IPS-11a (cell line): ENCODE results near the gene RBFOX1.

Experiments used
- H3K4me3 ChIP-seq: one replicate; pipeline ENCODE4 v1.5.1; 2013; ENCODE audit warnings: low read depth, low read length, control low read depth

RBFOX1 gene

DNA sequence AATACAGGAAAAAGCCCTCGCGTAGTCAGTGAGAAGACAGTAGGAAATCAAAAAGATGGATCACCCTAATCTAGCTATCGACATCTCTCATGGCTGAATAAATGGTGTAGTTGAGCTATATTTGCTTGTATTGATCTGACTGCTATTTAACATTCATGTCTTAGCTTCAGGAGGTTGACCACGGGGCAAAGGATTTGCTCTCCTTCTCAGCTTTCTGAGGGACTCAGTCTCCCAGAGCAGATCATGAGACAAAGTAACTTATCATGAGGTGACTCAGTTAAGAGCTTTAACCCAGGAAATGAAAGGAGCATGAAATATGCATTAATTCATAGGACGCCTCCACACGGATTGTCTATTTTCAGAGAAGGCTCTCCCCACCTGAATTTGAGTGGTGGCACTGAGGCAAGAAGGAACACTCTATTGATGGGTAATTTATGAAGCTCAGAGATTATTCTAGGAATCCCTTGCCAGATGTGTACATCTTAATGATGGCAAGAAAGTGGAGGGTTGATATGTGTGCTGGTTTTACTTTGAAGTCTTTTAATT, 608 bp downstream of the RBFOX1 start:
- no peak overlapping the region for H3K4me3 ChIP-seq

DNA sequence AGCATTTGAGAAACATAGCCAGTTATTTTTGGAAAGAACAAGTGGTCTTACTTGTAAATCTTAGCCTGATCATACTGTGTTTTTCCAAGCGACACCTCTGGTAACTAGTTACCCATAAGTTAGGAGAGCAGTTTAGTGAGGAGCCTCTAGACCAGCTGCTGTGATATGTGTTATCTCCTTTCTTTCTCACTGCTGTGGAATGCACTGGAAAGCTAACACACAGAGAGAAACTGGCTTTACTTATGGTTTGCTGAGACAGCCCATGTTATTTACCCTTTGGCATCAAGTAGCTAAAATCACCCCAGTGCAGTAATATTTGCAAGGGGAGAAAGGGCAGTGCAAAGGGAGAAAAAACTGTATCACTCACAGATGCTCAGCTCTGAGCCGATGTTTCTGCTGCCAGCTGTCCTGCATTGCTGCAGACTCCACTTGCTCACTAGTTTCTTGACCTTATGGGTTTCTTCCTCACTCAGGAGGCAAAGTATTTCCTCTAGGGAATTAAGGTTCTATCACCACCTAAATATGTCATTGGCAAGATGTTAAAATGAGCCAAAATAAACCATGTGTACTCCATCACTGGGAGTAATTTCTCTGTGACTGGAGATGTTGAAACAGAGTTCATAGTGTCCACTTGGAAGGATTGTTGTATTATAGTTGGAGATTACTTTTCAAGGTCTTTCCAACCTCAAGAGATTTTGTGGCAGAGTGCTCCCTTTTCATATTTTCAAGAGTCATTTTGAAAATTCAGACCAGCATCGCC, 2.3 kb downstream of the RBFOX1 start:
- no peak overlapping the region for H3K4me3 ChIP-seq

DNA sequence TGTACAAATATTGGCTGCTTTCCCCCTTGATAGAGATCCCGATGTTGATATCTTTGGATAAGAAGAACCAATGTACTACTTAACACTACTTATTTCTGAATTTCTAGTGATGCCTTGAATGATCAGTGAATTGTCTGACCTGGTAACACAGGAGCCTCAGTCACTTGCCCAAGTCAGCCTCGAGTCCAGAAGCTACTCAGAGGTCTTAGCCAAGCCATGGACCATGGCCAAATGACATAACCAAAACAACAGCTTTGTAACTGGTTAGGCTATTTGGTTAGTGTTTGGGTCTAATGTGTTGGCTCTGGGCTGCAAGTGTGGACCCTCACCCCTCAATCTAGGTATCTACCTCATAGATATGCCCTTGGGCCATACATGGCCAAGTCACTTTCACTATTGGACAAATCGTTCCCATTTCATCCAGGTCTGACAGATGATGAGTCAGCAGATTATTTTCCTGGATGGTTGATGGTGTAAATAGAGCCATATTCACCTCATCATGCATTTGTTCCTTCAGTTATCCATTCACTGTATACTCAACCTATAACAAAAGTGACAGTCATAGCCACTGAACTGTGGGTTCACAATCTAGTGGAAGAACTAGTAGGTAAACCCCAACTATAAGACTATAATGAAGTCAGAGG, 3.5 kb downstream of the RBFOX1 start:
- no peak overlapping the region for H3K4me3 ChIP-seq

DNA sequence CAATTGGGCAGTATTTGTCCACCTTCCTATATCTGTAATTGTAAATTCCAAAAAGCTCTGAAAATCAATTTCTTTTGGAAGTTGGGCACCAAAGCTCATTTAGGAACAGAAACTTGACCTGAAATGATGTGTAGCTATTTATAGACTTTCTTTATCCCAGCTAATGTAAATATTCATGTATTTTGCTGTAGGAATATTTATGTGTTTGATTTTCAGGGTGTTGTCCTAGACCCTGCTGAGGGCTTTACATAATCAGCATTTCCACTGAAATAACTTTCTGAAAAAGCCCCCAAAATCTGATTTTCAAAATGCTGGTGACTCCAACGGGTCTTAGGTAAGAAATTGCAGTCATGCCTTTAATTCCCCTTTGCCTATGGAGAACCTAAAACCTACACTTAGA, 4.1 kb downstream of the RBFOX1 start:
- H3K4me3 ChIP-seq = no peak overlapping the region

DNA sequence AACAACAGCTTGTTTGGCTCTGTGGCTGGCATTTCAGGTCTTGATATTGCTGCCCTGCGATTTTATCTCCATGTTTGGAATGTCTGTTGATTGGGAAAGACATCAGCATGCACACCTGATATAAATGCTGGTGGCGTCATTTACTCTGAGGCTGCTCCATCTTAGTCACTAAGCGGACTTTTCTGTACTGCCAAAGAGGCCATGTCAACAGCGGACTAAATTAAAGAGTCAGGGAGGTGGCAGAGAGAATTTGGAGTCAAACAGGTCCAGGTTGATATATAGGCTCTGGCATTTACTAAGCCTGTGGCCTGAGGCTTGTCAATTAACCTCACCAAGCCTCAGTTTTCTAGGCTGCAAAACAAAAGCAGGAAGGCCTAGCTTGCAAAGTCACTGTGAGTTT, 6.2 kb downstream of the RBFOX1 start:
- no peak overlapping the region for H3K4me3 ChIP-seq

DNA sequence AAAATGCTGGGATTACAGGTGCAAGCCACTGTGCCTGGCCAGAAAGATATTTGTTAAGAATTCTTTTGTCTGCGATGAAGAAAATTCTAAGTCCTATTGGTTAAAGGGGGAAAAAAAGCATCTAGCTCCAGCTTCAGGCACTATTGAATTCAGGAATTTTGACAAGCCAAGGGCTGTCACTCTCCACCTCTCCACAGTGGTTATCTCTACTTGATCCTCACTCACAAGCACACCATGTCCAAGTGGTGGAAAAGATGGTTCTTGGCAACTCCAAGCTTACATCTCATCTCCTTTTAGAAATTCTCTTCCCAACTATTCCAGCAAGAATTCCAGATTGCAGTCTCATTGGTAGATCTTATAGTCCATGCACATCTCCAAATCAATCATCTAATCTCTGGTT, 7.1 kb downstream of the RBFOX1 start:
- H3K4me3 ChIP-seq = no peak overlapping the region

DNA sequence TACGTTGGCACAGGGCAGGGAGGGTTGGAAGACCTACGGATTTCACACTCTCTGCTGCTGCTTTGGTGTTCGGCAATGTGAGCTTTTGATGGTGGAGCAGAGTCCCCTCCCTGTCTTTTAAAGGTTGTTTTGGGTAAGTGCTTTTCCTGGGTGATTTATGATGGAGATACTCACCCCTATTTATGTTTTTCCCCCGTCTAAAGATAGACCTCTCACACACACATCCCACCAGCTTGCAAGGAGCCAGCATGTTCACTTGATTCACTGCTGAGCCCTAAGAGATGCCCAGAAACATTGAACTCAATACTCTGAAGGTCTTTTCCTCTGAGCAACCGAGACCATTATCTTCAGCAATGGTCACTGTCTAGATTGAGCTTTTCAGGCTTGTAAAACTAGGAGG, 8.3 kb downstream of the RBFOX1 start:
- no peak overlapping the region for H3K4me3 ChIP-seq

DNA sequence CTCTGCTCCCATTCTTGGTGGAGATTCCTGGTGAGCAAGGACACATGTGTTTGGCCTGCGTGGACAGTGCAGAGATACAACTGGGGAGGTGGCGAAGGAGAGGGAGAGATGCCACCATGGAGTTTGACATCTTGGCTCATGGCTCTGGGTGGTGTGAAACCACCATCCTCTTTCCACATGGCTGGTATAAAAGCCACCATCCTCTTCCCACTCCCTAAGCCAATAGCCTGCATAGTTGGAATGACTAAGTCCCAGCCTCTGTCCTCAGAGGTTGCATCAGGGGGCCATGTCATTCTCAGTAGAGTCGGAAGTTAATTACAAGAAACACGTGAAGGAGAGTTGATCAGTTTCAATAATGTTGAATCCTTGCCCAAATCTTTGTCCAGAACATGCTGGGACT, 10.0 kb downstream of the RBFOX1 start:
- no peak overlapping the region for H3K4me3 ChIP-seq

DNA sequence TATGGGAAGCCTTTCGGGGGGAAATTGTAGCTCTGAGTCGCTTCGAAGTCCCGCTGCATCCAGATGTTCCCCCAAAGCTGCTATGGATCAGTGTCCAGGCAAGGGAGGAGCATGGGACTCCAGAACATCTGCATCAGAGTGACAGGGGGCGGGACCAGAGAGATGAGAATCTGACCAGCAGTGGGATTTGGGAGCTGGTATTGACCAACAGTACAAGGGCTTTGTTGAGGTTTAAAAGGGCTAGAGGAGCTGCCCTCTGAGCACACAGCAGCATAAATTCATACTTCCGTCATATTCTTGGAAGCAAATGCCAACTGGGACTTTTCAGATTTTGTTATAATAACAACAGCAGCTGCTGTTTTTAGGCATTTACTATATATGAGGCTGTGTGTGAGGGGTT, 10.6 kb downstream of the RBFOX1 start:
- H3K4me3 ChIP-seq = no peak overlapping the region

DNA sequence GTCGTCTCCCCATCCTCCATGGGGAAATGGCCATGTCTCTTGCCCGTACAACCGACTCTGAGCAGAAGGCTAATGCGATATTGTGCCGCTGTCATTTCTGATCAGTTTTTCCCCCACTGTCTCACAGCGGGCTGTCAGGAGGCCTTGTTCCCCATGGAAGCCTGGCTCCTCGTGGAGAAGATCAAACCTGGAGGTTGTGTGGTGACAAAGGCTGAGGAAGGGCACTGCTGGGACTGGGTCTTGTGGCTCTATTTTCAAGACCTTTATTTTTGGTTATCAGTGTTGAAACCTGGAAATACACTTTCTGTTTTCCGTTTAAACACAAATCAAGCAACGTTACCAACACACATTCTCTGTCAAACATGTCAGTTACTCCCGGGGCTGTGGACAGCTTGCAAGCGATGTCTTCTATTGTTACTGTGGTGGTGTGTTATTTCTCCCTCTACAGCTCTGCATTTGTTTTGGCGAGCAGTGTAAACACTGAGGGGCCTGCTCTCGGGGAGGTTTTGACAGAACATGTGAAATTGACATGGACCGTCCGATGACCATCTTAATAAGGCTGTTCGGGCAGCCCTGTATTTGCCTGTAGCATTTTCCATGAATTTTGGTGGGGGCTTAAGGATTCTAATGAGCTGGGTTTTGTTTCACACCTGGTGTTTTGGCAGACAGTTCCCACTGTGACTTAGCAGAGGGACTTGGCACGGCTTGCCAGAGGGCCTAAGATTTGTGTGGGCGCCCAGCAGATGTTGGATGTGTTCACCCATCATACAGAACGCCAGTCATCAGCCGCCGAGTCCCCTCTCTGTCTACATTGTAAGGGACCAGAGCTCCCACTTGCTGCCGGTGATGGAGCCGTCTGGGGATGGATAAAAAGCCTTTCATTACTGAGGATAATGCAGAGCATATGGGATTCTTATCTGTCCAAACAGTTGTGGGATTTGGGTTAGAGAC, 12.5 kb downstream of the RBFOX1 start:
- H3K4me3 ChIP-seq = no peak overlapping the region

DNA sequence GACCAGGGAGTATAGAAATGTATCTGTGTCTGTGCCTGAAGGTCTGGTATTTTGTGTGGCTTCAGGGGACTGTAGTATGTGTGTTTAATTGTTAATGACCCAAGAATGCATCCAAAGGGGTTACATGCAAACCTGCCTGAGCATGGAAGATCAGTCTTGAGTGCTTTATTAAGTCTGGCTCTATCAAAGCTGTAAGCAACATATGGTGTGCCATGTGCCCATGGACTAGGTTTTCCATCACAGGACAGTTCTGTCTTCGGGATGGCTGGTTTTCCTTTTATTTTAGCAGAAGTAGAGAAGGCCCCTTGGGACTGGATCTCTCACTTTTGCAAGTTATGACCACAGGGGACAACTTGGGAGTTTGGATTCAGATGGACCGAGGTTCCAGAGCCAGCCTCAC, 18.2 kb downstream of the RBFOX1 start:
- H3K4me3 ChIP-seq = no peak overlapping the region

DNA sequence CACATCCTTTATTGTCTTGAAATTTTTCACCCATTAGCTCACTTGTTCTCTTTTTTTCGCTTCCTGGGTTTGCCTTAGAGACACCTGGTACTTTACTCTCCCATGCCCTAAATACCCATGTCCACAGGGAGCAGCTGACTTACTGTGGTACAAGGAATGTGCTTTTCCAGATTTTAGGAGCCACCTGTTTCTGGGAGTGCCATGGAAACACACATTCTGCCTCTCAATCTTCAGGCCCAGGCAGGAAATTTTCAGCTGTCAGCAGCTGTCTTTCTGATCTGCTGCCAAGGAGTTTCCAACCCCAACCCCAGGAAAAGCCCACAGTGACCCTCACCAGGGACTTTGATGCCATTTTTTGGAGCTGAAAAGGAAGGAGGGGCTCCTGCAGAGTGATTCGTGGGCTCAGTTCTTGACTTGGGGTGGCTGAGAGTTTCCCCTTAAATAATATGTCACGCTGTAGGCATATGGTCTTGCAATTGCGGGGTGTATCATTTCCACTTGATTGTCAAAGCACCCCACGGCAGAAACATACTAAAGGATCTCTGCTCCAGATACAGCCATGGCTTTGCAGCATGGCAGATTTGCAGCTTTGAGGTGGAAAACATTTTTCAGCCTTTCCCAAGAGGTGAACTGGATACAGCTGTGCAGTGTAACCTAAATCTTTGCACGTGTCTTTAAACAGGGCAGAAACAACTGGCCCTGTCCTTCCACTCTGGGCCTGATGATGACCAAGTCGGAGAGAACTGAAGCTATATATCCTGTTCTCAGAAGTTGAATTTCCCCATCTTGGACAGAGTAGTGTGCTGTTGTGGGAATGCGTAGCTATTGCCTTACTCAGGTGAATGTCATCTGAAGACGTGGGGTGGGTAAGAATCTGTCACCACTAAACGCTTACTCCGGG, 19.2 kb downstream of the RBFOX1 start:
- H3K4me3 ChIP-seq = no peak overlapping the region

DNA sequence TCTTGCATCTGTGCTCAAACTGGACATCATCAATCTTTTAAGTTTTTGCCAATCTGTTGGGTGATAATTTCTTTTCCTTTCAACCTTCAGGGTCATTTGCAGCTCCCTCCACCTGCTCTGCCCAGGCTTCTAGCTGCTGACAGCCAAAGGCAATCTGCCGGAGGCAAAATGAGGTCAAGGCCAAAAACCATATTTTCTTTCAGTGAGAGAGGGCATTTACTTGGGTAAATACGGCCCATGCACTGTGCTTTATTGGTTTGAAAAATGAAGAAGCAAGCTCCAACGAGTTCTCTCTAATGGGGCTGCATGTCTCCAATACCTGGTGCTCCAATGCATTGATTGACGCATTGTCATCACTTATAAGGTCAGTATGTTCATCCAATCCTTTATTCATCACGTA, 23.1 kb downstream of the RBFOX1 start:
- no peak overlapping the region for H3K4me3 ChIP-seq

DNA sequence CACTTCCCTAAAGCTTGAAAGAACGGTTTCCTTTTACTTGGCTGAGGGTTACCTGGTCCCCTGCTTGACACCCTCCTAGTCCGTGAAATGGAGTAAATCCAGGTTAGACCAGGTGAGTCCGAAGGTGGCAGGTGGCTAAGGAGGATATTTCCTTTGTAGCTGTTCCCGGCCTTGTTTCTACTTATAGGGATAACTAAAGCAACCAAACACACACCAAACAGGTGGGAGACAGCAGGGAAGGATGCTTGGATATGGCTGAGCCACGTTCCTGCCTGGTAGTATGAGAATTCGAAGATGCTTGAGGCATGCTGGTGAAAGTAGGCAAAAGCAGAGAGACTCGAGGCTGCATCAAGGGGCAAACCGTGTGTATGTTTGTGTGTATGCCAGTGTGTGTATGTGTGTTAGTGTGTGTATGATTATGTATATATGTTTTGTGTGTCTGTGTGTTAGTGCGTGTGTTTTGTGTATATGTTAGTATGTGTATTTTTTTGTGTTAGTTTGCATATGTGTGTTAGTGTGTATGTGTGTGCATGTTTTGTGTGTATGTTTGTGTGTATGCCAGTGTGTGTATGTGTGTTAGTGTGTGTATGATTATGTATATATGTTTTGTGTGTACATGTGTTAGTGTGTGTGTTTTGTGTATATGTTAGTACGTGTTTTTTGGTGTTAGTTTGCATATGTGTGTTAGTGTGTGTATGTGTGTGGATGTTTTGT, 28.9 kb downstream of the RBFOX1 start:
- H3K4me3 ChIP-seq = no peak overlapping the region

DNA sequence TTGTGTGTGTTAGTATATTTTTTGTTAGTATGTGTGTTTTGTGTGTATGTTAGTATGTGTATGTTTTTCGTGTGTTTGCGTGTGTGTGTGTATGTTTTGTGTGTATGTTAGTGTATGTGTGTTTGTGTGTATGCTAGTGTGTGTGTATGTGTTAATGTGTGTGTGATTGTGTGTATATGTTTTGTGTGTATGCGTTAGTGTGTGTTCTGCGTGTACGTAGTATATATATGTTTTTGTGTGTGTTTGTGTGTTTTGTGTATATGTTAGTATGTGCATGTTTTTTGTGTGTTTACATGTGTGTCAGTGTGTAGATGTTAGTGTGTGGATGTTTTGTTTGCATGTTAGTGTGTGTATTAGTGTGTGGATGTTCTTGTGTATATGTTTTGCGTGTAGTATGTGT, 29.6 kb downstream of the RBFOX1 start:
- H3K4me3 ChIP-seq = no peak overlapping the region

DNA sequence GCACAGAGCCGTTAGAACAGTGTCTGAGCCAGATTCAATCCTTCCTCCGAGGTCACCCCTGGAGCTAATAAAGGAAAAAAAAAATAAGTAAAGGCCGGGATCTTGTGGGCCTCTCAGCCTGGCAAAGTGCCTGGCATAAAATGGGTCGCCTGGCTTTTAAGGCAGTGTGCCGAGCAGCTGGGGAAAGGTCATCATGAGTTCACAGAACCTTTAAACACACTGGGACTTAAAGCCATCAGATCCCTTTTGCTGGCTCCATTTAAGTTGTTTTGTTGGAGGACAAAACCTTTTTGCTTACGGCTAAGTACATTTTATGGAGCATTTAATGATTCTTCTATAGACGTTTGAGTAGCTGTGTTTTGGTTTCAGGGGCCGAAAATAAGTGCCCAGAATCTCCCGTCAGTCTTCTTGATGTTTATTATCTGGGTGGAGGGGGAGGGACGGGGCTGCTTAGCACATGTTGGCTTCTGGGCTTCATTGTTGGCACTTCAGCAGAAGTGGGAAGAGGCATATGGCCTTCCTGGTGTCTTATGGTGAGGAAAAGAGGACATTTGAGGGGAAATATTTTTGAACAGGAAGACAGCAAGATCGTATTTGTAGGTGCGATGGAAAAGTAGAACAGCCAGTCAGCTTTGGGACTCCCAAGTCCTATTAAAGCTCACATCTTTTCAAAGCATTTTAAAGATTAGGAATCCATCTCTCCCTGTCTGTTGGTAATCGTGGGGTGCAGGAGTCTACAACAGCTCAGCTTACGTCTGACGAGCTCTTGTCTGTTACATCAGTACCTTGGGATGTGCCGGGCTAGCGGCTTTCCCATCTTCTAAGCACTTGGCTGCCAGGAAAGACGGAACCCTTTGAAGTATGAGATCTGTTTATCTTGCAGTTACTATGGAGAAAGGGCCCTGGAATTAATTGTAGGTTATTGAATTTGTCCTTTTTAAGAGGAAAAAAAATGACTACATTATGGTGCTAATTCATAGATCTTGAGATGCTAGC, 31.1 kb downstream of the RBFOX1 start:
- no peak overlapping the region for H3K4me3 ChIP-seq

DNA sequence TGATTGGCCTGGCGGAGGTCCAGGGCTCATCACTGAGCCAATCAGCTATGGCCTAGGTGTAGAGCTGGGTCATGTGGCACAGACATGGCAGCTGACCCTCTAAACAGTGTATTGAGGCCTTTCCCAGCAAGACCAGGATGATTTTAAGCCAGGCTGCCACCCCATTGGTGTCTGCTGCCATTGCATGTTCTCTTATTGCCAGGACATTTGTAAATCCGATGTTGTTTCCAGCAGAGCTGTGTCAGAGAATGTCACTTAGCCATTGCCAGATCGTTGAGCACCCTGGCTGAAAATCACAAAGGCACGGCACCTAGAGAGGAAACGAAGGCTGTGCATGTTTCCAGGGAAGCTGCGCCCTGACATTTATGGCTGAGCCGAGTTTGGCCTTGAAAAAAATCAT, 33.4 kb downstream of the RBFOX1 start:
- no peak overlapping the region for H3K4me3 ChIP-seq

DNA sequence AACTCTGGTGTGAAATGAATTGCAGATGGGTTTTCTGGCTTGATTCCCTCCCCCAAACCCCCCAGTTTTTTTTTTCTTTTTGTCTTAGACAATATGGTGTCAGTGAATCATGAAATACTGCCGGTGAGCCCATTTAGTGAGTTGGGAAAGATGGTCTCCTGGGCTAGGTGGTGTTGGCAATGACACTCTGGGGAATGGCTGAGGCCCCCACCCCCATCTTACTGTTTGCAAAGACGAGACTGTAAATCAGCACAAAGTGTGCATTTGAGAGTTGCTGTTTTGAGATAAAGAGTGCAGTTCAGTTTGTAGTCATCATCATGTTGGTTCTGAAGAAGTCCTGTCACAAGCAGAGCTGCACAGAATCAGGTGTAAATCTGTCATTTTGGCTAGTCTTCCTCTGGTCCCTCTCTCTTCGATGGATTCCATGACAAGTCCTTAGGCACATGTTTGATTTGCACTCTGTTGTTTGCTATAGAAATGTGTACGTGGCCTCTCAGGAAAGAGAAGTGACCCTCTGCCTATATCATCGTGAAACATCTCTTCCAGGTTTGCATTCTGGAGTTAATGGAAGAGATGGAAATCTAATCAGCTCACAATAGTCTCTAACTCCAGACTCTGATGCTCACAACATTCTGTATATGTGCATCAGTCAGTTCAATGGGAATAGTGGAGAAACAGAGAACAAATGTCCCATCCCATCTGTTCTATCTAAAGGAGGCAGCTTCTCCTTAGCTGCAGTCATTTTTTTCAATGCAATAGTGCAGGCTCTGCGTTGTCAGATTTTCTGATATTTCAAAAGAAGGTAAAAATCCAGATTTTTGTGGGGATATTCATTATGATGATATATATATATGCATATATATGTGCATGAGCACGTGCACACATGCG, 34.6 kb downstream of the RBFOX1 start:
- H3K4me3 ChIP-seq = no peak overlapping the region
